Measurements from ENCODE around the gene SLC10A7.

The SLC10A7 gene

GRCh38 chr4:146522098-146522868 lies 543 bp upstream of the SLC10A7 start:
- ATAC-seq, result peak; percentile 93

GRCh38 chr4:146520896-146521540 lies 722 bp downstream of the SLC10A7 start:
- no peak for TF ChIP-seq ESRRG (CRISPR knock-in tag; IDR thresholded peaks at IDR 0.05)
- TF ChIP-seq ZNF8 (CRISPR knock-in tag; IDR thresholded peaks at IDR 0.05), result no peak
- TF ChIP-seq CSDC2 (CRISPR knock-in tag; IDR thresholded peaks at IDR 0.05), result no peak
- TF ChIP-seq ARNTL (CRISPR knock-in tag; IDR thresholded peaks at IDR 0.05; ENCODE audit: borderline replicate concordance, low read depth), result no peak
- no peak for TF ChIP-seq ZFP3 (CRISPR knock-in tag; IDR thresholded peaks at IDR 0.05)
- no peak for TF ChIP-seq BACH2 (CRISPR knock-in tag; IDR thresholded peaks at IDR 0.05; ENCODE audit: borderline replicate concordance)
- TF ChIP-seq ISL1 (CRISPR knock-in tag; IDR thresholded peaks at IDR 0.05), result no peak
- peak; percentile 67 for ATAC-seq

More at GRCh38 chr4:146522098-146522868, 543 bp upstream of the SLC10A7 start:
- TF ChIP-seq SNAI2 (CRISPR knock-in tag; IDR thresholded peaks at IDR 0.05), result no peak
- TF ChIP-seq BACH2 (CRISPR knock-in tag; IDR thresholded peaks at IDR 0.05; ENCODE audit: borderline replicate concordance), result no peak
- no peak for TF ChIP-seq ZFP3 (CRISPR knock-in tag; IDR thresholded peaks at IDR 0.05)
- TF ChIP-seq ESRRG (CRISPR knock-in tag; IDR thresholded peaks at IDR 0.05), result no peak
- no peak for TF ChIP-seq GLIS3 (CRISPR knock-in tag; IDR thresholded peaks at IDR 0.05)
- TF ChIP-seq, protein P1, sequence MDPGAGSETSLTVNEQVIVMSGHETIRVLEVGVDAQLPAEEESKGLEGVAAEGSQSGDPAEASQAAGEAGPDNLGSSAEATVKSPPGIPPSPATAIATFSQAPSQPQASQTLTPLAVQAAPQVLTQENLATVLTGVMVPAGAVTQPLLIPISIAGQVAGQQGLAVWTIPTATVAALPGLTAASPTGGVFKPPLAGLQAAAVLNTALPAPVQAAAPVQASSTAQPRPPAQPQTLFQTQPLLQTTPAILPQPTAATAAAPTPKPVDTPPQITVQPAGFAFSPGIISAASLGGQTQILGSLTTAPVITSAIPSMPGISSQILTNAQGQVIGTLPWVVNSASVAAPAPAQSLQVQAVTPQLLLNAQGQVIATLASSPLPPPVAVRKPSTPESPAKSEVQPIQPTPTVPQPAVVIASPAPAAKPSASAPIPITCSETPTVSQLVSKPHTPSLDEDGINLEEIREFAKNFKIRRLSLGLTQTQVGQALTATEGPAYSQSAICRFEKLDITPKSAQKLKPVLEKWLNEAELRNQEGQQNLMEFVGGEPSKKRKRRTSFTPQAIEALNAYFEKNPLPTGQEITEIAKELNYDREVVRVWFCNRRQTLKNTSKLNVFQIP (CRISPR knock-in tag; IDR thresholded peaks at IDR 0.05; ENCODE audit: borderline replicate concordance, low read depth), result no peak
- no peak for TF ChIP-seq ZNF565 (CRISPR knock-in tag; conservative IDR thresholded peaks at IDR 0.05; ENCODE audit: low read depth)

DNA sequence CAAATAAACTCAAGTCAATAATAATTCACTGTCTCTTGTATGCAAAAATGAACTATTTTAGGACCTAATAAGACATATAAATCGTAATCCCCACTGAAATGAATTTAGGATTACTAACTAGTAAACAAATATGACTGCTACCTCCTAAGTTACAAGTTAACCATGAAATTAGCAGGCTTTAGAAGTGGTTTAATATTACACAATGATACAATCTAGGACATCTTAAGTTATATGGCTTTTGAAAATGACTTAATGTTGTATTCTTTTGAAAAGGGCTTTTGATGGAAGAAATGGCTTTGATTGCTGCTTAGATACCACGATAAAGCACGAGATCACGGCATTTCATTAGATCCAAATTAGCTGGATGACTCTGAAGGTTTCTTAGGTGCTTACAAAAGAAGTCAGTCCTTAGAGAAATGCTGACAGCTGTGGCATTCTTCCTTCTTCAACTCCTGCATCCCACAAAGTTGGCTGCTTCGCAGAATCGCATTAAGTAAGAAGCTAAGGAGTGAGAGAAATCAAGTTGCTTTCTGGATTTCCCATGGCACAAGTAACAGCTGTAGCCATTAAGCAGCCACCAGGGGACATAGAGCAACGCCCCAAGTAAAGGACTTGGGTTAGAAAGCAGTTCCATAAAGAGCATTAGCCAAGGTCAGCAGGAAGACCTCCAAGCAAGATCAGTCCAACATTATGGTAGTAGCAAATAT lies 6.9 kb downstream of the SLC10A7 start:
- no peak for ATAC-seq
- TF ChIP-seq ZNF8 (CRISPR knock-in tag; IDR thresholded peaks at IDR 0.05) (no peak), PPARA (CRISPR knock-in tag; IDR thresholded peaks at IDR 0.05; ENCODE audit: borderline replicate concordance) (no peak), CREB5 (CRISPR knock-in tag; IDR thresholded peaks at IDR 0.05; ENCODE audit: low read depth) (no peak), SNAI2 (CRISPR knock-in tag; IDR thresholded peaks at IDR 0.05) (no peak)
- TF ChIP-seq, protein P2, sequence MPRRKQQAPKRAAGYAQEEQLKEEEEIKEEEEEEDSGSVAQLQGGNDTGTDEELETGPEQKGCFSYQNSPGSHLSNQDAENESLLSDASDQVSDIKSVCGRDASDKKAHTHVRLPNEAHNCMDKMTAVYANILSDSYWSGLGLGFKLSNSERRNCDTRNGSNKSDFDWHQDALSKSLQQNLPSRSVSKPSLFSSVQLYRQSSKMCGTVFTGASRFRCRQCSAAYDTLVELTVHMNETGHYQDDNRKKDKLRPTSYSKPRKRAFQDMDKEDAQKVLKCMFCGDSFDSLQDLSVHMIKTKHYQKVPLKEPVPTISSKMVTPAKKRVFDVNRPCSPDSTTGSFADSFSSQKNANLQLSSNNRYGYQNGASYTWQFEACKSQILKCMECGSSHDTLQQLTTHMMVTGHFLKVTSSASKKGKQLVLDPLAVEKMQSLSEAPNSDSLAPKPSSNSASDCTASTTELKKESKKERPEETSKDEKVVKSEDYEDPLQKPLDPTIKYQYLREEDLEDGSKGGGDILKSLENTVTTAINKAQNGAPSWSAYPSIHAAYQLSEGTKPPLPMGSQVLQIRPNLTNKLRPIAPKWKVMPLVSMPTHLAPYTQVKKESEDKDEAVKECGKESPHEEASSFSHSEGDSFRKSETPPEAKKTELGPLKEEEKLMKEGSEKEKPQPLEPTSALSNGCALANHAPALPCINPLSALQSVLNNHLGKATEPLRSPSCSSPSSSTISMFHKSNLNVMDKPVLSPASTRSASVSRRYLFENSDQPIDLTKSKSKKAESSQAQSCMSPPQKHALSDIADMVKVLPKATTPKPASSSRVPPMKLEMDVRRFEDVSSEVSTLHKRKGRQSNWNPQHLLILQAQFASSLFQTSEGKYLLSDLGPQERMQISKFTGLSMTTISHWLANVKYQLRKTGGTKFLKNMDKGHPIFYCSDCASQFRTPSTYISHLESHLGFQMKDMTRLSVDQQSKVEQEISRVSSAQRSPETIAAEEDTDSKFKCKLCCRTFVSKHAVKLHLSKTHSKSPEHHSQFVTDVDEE (CRISPR knock-in tag; IDR thresholded peaks at IDR 0.05), result no peak

DNA sequence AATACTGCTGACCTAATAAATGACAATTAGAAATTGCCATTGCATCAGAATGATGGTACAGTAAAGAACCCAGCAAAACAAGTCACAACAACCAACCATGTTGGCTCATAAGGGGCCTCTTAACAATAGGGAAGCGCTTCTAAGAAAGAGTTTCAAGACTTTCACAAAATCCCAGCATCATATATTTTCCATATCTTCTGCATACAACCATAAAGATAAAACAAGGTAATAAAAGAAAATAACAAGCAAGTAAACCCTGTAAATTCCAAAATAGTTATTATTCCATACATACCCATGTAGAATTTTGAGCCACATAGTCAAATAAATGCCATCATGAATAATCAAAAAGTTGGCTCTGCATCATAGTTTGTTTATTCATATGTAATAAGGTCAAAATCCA lies 8.2 kb downstream of the SLC10A7 start:
- no peak for TF ChIP-seq SNAI2 (CRISPR knock-in tag; IDR thresholded peaks at IDR 0.05)
- TF ChIP-seq PPARA (CRISPR knock-in tag; IDR thresholded peaks at IDR 0.05; ENCODE audit: borderline replicate concordance), result no peak
- TF ChIP-seq ARNTL (CRISPR knock-in tag; IDR thresholded peaks at IDR 0.05; ENCODE audit: borderline replicate concordance, low read depth), result no peak
- TF ChIP-seq ZFP30 (CRISPR knock-in tag; IDR thresholded peaks at IDR 0.05), result no peak
- ATAC-seq, result no peak

- no peak for TF ChIP-seq ESRRG (CRISPR knock-in tag; IDR thresholded peaks at IDR 0.05)
- TF ChIP-seq, protein P2 (CRISPR knock-in tag; IDR thresholded peaks at IDR 0.05), result no peak
- ATAC-seq, result no peak
Observed at GRCh38 chr4:146511381-146511780, 10.4 kb downstream of the SLC10A7 start.
